H1 (cell line): ENCODE data around the gene FGF5. TPM values are rescaled to one million over a fixed set of nuclear protein-coding genes. Genes with fewer than 3 reads are reported as not detected.

Experiments
- CTCF ChIA-PET: fragments of 300-600 bp; sonication (Branson Sonifier 250); formaldehyde crosslinking; loops from one replicate; lab custom pipeline; 2021; ENCODE audit not compliant: partially characterized antibody; lab: Charles Lee
- POLR2A ChIA-PET: fragments of 300-600 bp; sonication (Branson Sonifier 250); formaldehyde crosslinking; loops from one replicate; lab custom pipeline; 2021; ENCODE audit warnings: inconsistent platforms; ENCODE audit not compliant: partially characterized antibody; lab: Charles Lee
- DNase-seq, 2 experiments: peaks; one replicate each; pipeline versions ENCODE4 v3.0.0 to v3.0.0-alpha.2; 2010 to 2022; ENCODE audit warnings: low spot score in 2 of 2, low read depth in 1 of 2, mixed read lengths in 1 of 2
- FAIRE-seq: peaks from 2 replicates; lab custom pipeline; 2011; peaks lifted over from hg19 to GRCh38; lab: Jason Lieb, UNC
- H2AFZ ChIP-seq: 2 replicates; pipeline ENCODE4 v1.8.1; 2012; ENCODE audit warnings: low read length, inconsistent platforms
- H2AK5ac ChIP-seq: 2 replicates; pipeline ENCODE4 v1.6.1; 2013; ENCODE audit warnings: low read depth, low read length
- H2BK120ac ChIP-seq: replicated peaks from 2 replicates; pipeline ENCODE3; 2013; ENCODE audit warnings: low read depth, low read length, inconsistent platforms
- H2BK12ac ChIP-seq: 2 replicates; pipeline ENCODE4 v1.6.1; 2013; ENCODE audit warnings: low read depth, low read length
- H2BK15ac ChIP-seq: 2 replicates; pipeline ENCODE4 v1.6.1; 2013; ENCODE audit warnings: low read length
- H2BK20ac ChIP-seq: 2 replicates; pipeline ENCODE4 v1.6.1; 2013; ENCODE audit warnings: low read length
- H2BK5ac ChIP-seq: 2 replicates; pipeline ENCODE4 v1.6.1; 2013; ENCODE audit warnings: low read depth, low read length
- H3K14ac ChIP-seq: 2 replicates; pipeline ENCODE4 v1.6.1; 2013; ENCODE audit warnings: inconsistent platforms; ENCODE audit not compliant: insufficient read length
- H3K18ac ChIP-seq: 2 replicates; pipeline ENCODE4 v1.6.1; 2013; ENCODE audit warnings: low read length; ENCODE audit errors: extremely low read depth
- H3K23ac ChIP-seq: 2 replicates; pipeline ENCODE4 v1.6.1; 2013; ENCODE audit warnings: inconsistent platforms; ENCODE audit not compliant: insufficient read length
- H3K23me2 ChIP-seq: 2 replicates; pipeline ENCODE4 v1.6.1; 2013; ENCODE audit warnings: low read depth, low read length
- H3K27ac ChIP-seq: 2 replicates; pipeline ENCODE4 v1.6.1; 2011; ENCODE audit warnings: low read depth, low read length, inconsistent platforms
- H3K27me3 ChIP-seq, 4 experiments: replicated peaks in 1 of 4; 1 replicate in 1 of 4; 2 replicates in 3 of 4; pipeline versions ENCODE4 v1.6.1 to v1.8.1; 2011 to 2013; ENCODE audit warnings: low read length in 3 of 4, mild to moderate bottlenecking in 3 of 4, inconsistent platforms in 2 of 4, mixed read lengths in 2 of 4, moderate library complexity in 1 of 4; ENCODE audit not compliant: control insufficient read depth in 3 of 4, insufficient read depth in 3 of 4; ENCODE audit errors: extremely low read depth in 1 of 4
- H3K36me3 ChIP-seq, 4 experiments: 2 replicates each; pipeline versions ENCODE4 v1.6.1 to v1.8.1; 2011 to 2013; ENCODE audit warnings: mild to moderate bottlenecking in 4 of 4, low read length in 3 of 4, moderate library complexity in 2 of 4, control low read depth in 1 of 4, inconsistent platforms in 1 of 4; ENCODE audit not compliant: insufficient read depth in 4 of 4, control insufficient read depth in 2 of 4
- H3K4ac ChIP-seq: replicated peaks from 2 replicates; pipeline ENCODE3; 2013; ENCODE audit warnings: low read length, low read depth, mixed read lengths, inconsistent platforms; ENCODE audit not compliant: insufficient read length
- H3K4me1 ChIP-seq, 4 experiments: replicated peaks in 1 of 4; 1 replicate in 1 of 4; 2 replicates in 3 of 4; pipeline versions ENCODE4 v1.6.1 to v1.8.1; 2011 to 2013; ENCODE audit warnings: low read length in 3 of 4, inconsistent platforms in 2 of 4, mixed read lengths in 1 of 4; ENCODE audit not compliant: insufficient read depth in 4 of 4, control insufficient read depth in 3 of 4
- H3K4me2 ChIP-seq, 2 experiments: 2 replicates each; pipeline versions ENCODE4 v1.6.1 to v1.8.1; 2011 to 2013; ENCODE audit warnings: low read depth in 2 of 2, low read length in 2 of 2, control low read depth in 1 of 2, inconsistent platforms in 1 of 2, mild to moderate bottlenecking in 1 of 2; ENCODE audit not compliant: insufficient read depth in 1 of 2
- H3K4me3 ChIP-seq, 4 experiments: fragments of 200-600, 300-600 bp in 1 of 4; sonication (generic), shearing (Covaris generic), sonication (Bioruptor Twin) in 1 of 4; 2 replicates each; pipeline versions ENCODE4 v1.5.1 to v1.8.1; 2011 to 2016; ENCODE audit warnings: low read length in 4 of 4, low read depth in 3 of 4, control low read depth in 2 of 4, inconsistent platforms in 2 of 4, mild to moderate bottlenecking in 2 of 4, mixed read lengths in 1 of 4, moderate library complexity in 1 of 4; ENCODE audit not compliant: insufficient read depth in 2 of 4; ENCODE audit errors: extremely low read depth in 1 of 4
- H3K56ac ChIP-seq: replicated peaks from 2 replicates; pipeline ENCODE3; 2013; ENCODE audit warnings: low read depth, mild to moderate bottlenecking, mixed read lengths, low read length, inconsistent platforms; ENCODE audit not compliant: insufficient read length
- H3K79me1 ChIP-seq: 2 replicates; pipeline ENCODE4 v1.6.1; 2013; ENCODE audit warnings: low read depth, low read length, control low read depth
- H3K79me2 ChIP-seq, 2 experiments: 2 replicates each; pipeline versions ENCODE4 v1.6.1 to v1.8.1; 2012 to 2013; ENCODE audit warnings: low read length in 2 of 2, mild to moderate bottlenecking in 2 of 2, inconsistent platforms in 1 of 2; ENCODE audit not compliant: insufficient read depth in 2 of 2, control insufficient read depth in 1 of 2
- H3K9ac ChIP-seq, 4 experiments: replicated peaks in 1 of 4; 1 replicate in 1 of 4; 2 replicates in 3 of 4; pipeline versions ENCODE4 v1.6.1 to v1.8.1; 2011 to 2013; ENCODE audit warnings: low read depth in 3 of 4, low read length in 3 of 4, control low read depth in 2 of 4, mild to moderate bottlenecking in 2 of 4, moderate library complexity in 2 of 4, inconsistent platforms in 1 of 4; ENCODE audit errors: extremely low read depth in 1 of 4
- H3K9me3 ChIP-seq, 2 experiments: 2 replicates each; pipeline versions ENCODE4 v1.6.1 to v1.8.1; 2012 to 2013; ENCODE audit warnings: mild to moderate bottlenecking in 2 of 2, moderate library complexity in 2 of 2, control low read depth in 1 of 2, inconsistent platforms in 1 of 2, low read depth in 1 of 2, low read length in 1 of 2, mixed read lengths in 1 of 2; ENCODE audit not compliant: insufficient read depth in 2 of 2
- H4K20me1 ChIP-seq, 2 experiments: replicated peaks in 1 of 2; 2 replicates each; pipeline versions ENCODE3 to v1.8.1; 2011 to 2013; ENCODE audit warnings: inconsistent platforms in 2 of 2, low read length in 2 of 2, mild to moderate bottlenecking in 1 of 2; ENCODE audit not compliant: insufficient read depth in 2 of 2, control insufficient read depth in 1 of 2
- H4K5ac ChIP-seq: 2 replicates; pipeline ENCODE4 v1.6.1; 2013; ENCODE audit warnings: low read length, low read depth, mixed read lengths, inconsistent platforms; ENCODE audit not compliant: insufficient read length
- H4K8ac ChIP-seq: 2 replicates; pipeline ENCODE4 v1.8.0; 2013; ENCODE audit warnings: mild to moderate bottlenecking, moderate library complexity, low read length, inconsistent platforms; ENCODE audit not compliant: insufficient read depth; ENCODE audit errors: extremely low read depth
- H4K91ac ChIP-seq: replicated peaks from 2 replicates; pipeline ENCODE3; 2013; ENCODE audit warnings: low read length, mixed read lengths, inconsistent platforms; ENCODE audit not compliant: insufficient read length
- CTCF ChIP-seq, 3 experiments: IDR thresholded peaks; 1 replicate in 2 of 3; 2 replicates in 1 of 3; pipeline versions ENCODE4 v1.5.1 to v1.6.1; 2011; ENCODE audit warnings: low read length in 3 of 3, mild to moderate bottlenecking in 3 of 3, inconsistent platforms in 2 of 3, low read depth in 1 of 3, moderate library complexity in 1 of 3; ENCODE audit not compliant: insufficient read depth in 1 of 3; ENCODE audit errors: control extremely low read depth in 1 of 3
- GABPA ChIP-seq: IDR thresholded peaks from 2 replicates; pipeline ENCODE4 v1.6.1; 2011; ENCODE audit warnings: mild to moderate bottlenecking, low read length, moderate library complexity, borderline replicate concordance; ENCODE audit not compliant: insufficient read depth
- KDM1A ChIP-seq: fragments of 200-600, 300-600 bp; sonication (generic); IDR thresholded peaks from 2 replicates; pipeline ENCODE4 v1.7.1; 2016; ENCODE audit warnings: mild to moderate bottlenecking, low read length, borderline replicate concordance
- PHF8 ChIP-seq: fragments of 200-600 bp; sonication (generic); conservative IDR thresholded peaks from 2 replicates; pipeline ENCODE4 v1.7.1; 2012; ENCODE audit warnings: low read depth, mild to moderate bottlenecking, inconsistent platforms, low read length, moderate library complexity
- SRF ChIP-seq: IDR thresholded peaks from 2 replicates; pipeline ENCODE4 v1.6.1; 2011; ENCODE audit warnings: mild to moderate bottlenecking, low read depth, low read length, moderate library complexity
- WGBS, 2 experiments: shearing (Covaris generic) in 1 of 2; methylation state at CpG; one replicate each; pipeline versions ENCODE4 v1.1.6 to v1.1.7; 2013 to 2015; ENCODE audit warnings: low lambda C conversion rate in 2 of 2, mixed read lengths in 2 of 2, inconsistent platforms in 1 of 2, low coverage in 1 of 2, missing lambda C conversion rate in 1 of 2; ENCODE audit not compliant: insufficient replicate concordance in 2 of 2, insufficient coverage in 1 of 2, insufficient read length in 1 of 2; ENCODE audit errors: extremely low coverage in 1 of 2, missing lambda C conversion rate in 1 of 2; 5-methylcytosine and 5-hydroxymethylcytosine counted together
- polyA plus RNA-seq, 7 experiments: library from polyadenylated mRNA; depleted of rRNA in 3 of 7; stranded (reverse) in 5 of 7; unstranded in 2 of 7; fragments of >200 nt in 5 of 7; fragments of 200-250 nt in 2 of 7; gene quantifications; 1 replicate in 5 of 7; 2 replicates in 1 of 7; 4 replicates in 1 of 7; pipeline versions ENCODE4 v1.2.1 to v1.2.3, GENCODE V29; 2011 to 2013; ENCODE audit warnings: missing spikeins in 2 of 7, mixed read lengths in 2 of 7
- total RNA-seq: library from RNA; stranded (reverse); fragmentation: NEBNext Ultra II Directional; extraction: Animal tissue kit (Norgen Biotek cat#: 25700); gene quantifications from 2 replicates; pipeline ENCODE4 v1.2.1, GENCODE V29; 2021

FGF5 gene
- total and polyA plus RNA-seq, 2 of the 8 experiments (the other 6 are each of a cell fraction or from before 2014, with no cell fraction given), result not detected

DNA sequence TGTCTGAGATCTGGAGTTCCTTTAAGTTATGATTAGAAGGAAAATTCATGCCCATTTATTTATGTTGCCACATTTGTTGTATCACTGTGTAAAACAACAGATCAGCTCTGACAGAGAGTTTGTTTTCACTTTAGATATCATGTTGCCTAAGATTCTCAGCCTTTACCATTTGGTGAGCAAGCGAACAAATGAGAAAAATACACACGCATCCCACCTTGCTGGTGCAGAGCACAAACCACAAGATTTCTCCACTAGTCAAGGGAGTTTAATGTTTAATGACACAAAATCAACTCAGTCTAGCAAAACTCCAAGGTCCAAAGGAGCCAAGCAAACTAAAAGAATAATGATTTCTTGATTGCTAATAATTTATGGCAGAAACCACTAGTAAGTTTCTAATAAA, 27.7 kb downstream of the FGF5 start:
- no peak overlapping the region for H3K27ac ChIP-seq
- DNase-seq (no peak), FAIRE-seq (no peak)
- H4K5ac ChIP-seq, result no peak overlapping the region
- H4K91ac ChIP-seq, result no peak overlapping the region
- H2AFZ ChIP-seq, result no peak overlapping the region
- TF ChIP-seq PHF8, result no peak
- TF ChIP-seq CTCF (IDR thresholded peaks at IDR 0.05; ENCODE audit: control extremely low read depth in 1 of 3, insufficient read depth in 1 of 3, low read depth in 1 of 3, low read length in 3 of 3), result no peak
- no peak for TF ChIP-seq GABPA
- no peak for TF ChIP-seq KDM1A
- TF ChIP-seq SRF, result no peak
- H2BK15ac ChIP-seq, result no peak overlapping the region
- CTCF ChIA-PET, result no interaction called here
- H3K56ac ChIP-seq, result no peak overlapping the region
- no peak overlapping the region for H3K23ac ChIP-seq
- H2BK20ac ChIP-seq, result no peak overlapping the region
- H3K4me3 ChIP-seq, result no peak overlapping the region
- H3K36me3 ChIP-seq, result no peaks in the 10 kb centered on the region
- no peaks in the 10 kb centered on the region for H3K23me2 ChIP-seq
- no peaks in the 10 kb centered on the region for H4K20me1 ChIP-seq
- H3K79me1 ChIP-seq, result no peaks in the 10 kb centered on the region
- H2BK5ac ChIP-seq, result no peak overlapping the region
- no peak overlapping the region for H2AK5ac ChIP-seq
- H3K9me3 ChIP-seq, result no peaks in the 10 kb centered on the region
- no peak overlapping the region for H3K4me2 ChIP-seq
- 97% methylated on average over 2 of the region's 2 CpGs; no CpG with 5 or more reads in 1 of the 2 experiments for WGBS, 2 experiments
- POLR2A ChIA-PET, result no interaction called here
- H3K4me1 ChIP-seq, result no peaks in the 10 kb centered on the region
- H2BK120ac ChIP-seq, result no peak overlapping the region
- no peaks in the 10 kb centered on the region for H3K79me2 ChIP-seq
- no peak overlapping the region for H3K18ac ChIP-seq
- H3K4ac ChIP-seq, result no peak overlapping the region
- no peak overlapping the region for H2BK12ac ChIP-seq
- no peak overlapping the region for H4K8ac ChIP-seq
- H3K27me3 ChIP-seq, result no peaks in the 10 kb centered on the region
- no peak overlapping the region for H3K14ac ChIP-seq
- no peak overlapping the region for H3K9ac ChIP-seq
